ENCODE results near the gene PLA2R1. TPM values are rescaled to one million over a fixed set of nuclear protein-coding genes. Genes with fewer than 3 reads are reported as not detected.

PLA2R1 gene
- total RNA-seq, 2 experiments from 2014 or later: not detected

DNA sequence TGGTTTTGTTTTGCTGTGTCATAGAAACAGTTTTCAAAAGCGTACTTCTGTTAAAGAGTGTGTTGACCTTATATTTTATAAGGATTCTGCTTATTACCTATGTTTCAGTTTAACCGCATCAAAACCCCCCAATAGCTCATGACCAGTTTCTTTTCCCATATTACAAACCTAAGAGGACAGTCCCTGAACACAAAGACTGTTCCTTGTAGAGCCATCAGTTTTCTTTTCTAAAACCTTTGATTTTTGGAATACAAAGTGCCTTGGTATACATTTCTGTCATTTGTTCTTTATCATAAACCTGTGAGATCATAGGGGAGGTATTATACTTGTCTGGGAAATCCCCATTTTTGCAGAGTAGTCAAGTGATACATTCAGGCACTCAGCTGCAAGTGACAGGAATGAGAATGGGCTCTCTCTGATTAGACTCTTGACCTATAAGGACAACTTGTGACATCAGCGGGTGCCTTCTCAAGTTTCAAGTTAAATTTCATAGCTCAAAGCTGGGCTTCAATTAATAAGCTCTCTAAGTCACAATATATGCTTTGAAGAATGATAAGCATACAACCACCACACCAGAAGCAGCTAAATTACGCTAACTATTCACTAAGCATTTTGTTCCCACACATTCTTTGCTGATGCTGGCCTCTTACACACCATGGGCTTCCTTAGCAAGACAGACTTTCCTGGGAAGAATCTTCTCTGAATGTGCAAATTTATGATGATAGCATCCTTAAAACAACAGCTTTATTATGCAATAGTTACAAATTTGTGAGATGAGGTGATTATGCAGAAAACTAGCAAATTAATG, 167.0 kb downstream of the PLA2R1 start:
- H3K9me3 Mint-ChIP-seq (ENCODE audit: insufficient read depth): no peaks in the 10 kb centered on the region
- ATAC-seq: no peak
- CTCF ChIA-PET: interaction anchor here (0.8 to 2.4 kb wide), 4 partner anchors 8 to 27 kb away, joined by 3 to 15 read pairs (median 4); partner anchors contain the start of gene LY75
- no peaks in the 10 kb centered on the region for H3K27me3 Mint-ChIP-seq (ENCODE audit: low read depth)
- POLR2A ChIA-PET: interaction anchor here (1.2 to 1.5 kb wide), 2 partner anchors 9 to 10 kb away, joined by 4 to 8 read pairs; partner anchors contain the start of gene LY75
- DNase-seq: no peak
- H3K36me3 Mint-ChIP-seq (ENCODE audit: low read depth): peaks cover 23% of the 10 kb centered on the region
- H3K4me3 Mint-ChIP-seq: no peak overlapping the region
- peaks cover 16% of the 10 kb centered on the region for H3K4me1 Mint-ChIP-seq (ENCODE audit: low read depth)
- H3K27ac Mint-ChIP-seq: no peak overlapping the region

DNA sequence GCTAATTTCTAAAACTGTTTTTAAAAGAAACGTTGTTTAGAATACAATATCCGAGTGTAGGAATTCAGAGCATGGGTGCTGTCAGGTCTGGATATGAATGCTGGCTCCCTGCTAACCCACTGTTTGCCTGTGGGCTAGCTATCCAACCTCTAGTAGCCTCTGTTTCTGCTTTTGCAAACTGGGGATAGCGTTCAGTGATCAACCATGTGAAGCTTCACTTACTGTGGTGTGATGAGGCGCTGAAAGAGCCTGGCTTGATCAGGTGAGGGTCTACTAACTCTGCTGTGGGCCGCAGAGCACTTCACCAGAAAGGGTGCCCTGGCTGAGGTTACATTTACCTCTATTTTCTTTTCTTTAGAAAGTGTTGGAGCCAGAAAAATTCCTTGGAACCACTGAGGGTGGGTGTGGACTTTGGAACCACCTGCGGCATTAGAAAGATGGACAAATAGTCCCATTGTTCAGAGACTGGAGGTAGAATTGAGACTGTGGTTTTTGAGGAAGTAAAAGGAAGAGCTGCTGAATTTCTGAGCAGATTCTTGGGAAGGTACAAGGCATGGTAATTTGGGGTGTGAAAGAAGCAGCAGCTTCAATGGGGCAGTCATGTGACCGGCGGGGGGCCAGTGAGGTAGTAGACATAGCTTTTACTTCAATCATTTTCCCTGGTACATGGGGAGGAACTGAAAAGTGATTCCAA, 168.1 kb downstream of the PLA2R1 start:
- Mint-ChIP-seq H3K36me3 (ENCODE audit: low read depth) (peaks cover 27% of the 10 kb centered on the region), H3K4me1 (ENCODE audit: low read depth) (peaks cover 12% of the 10 kb centered on the region), H3K27me3 (ENCODE audit: low read depth) (no peaks in the 10 kb centered on the region), H3K9me3 (ENCODE audit: insufficient read depth) (no peaks in the 10 kb centered on the region), H3K4me3 (no peak overlapping the region), H3K27ac (no peak overlapping the region)
- DNase-seq (no peak), ATAC-seq (no peak)
- POLR2A ChIA-PET: interaction anchor here (1.5 kb wide), 1 partner anchor 8 kb away, joined by 4 read pairs; no protein-coding TSS in a partner anchor
- CTCF ChIA-PET: interaction anchor here (0.8 to 2.4 kb wide), 4 partner anchors 9 to 28 kb away, joined by 3 to 15 read pairs (median 4); partner anchors contain the start of gene LY75

DNA sequence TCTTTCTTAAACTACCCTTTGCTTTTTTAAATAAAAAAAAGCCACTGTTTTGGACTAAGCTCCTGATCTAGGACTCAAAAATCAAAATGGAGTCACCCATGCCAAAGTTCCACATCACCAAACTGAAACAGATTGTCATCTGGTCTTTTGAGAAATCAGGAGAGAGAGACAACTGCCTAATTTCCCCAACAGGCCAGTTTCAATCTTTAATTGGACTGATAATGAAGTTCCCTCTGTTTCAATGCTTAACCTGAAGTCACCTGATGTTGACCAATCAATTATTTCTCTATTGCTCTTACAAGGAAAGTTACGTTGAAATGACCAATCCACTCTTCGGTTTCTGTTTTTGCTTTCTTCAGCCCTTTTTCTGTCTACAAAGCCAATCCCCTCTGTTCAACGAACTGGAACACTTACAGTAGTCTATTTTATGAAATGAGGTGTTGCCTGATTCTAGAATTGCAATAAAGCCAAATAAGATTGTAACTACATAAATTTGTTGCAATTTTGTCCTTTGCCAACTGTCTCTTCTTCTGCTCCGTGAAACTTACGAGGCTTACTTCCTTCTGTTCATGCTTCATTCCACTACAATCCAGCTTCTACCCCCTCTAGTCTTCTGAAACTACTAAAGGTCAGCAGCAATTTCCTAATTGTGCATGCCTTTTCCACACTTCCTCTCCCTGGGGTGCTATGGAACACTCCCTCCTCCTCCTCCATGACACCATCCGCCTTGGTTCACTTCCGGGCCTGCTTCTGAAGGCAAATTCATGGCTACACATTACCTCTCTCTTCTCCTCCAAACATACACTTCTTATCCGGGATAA, 169.2 kb downstream of the PLA2R1 start:
- ATAC-seq: no peak
- ChIA-PET CTCF (interaction anchor here (1.2 kb wide), 1 partner anchor 9 kb away, joined by 4 read pairs; no protein-coding TSS in a partner anchor), POLR2A (no interaction called here)
- Mint-ChIP-seq H3K9me3 (ENCODE audit: insufficient read depth) (no peaks in the 10 kb centered on the region), H3K27ac (no peak overlapping the region), H3K4me3 (no peak overlapping the region), H3K4me1 (ENCODE audit: low read depth) (peaks cover 12% of the 10 kb centered on the region), H3K36me3 (ENCODE audit: low read depth) (peaks cover 22% of the 10 kb centered on the region), H3K27me3 (ENCODE audit: low read depth) (no peaks in the 10 kb centered on the region)
- DNase-seq: no peak

DNA sequence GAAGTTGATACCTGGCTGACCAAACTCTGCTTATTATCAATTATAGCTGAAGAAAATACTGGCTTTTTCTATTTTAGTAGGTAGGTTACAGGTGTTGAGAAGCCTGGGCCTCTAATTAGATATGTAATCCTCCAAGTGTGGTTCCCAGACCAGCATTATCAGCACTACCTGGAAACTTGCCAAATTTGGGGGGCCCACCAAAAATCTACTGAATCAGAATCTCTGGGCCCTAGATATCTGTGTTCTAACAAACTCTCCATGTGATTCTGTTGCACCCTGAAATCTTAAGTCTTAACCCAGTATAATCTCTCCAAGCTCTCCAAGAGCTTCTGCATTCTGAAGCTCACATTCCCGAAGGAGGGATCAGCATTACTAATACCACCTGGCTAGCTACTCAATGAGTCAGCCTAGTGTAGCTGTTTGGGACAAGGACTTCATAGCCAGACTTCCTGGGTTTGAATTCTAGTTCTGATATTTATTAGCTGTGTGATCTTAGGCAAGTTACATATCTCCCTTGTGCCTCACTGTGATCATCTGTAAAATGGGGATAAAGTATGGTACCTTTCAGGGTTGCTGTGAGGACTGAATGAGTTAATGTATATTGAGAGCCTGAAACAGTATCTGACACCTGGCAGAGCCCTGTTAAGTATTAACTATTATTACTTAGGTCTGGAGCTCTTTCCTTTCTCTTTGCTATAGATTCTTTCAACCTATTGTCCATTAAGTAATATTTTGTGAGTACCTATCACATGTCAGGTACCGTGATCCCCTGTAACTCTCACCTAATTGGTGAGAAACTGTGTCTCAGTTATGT, 170.3 kb downstream of the PLA2R1 start:
- Mint-ChIP-seq H3K27ac (no peak overlapping the region), H3K36me3 (ENCODE audit: low read depth) (peaks cover 17% of the 10 kb centered on the region), H3K27me3 (ENCODE audit: low read depth) (no peaks in the 10 kb centered on the region), H3K9me3 (ENCODE audit: insufficient read depth) (no peaks in the 10 kb centered on the region), H3K4me1 (ENCODE audit: low read depth) (peaks cover 12% of the 10 kb centered on the region), H3K4me3 (no peak overlapping the region)
- DNase-seq (no peak), ATAC-seq (no peak)
- CTCF ChIA-PET: interaction anchor here (1.2 kb wide), 1 partner anchor 10 kb away, joined by 4 read pairs; no protein-coding TSS in a partner anchor
- POLR2A ChIA-PET: interaction anchor here (0.5 to 2.3 kb wide), 2 partner anchors 12 to 103 kb away, joined by 5 to 10 read pairs; partner anchors contain the start of gene LY75

DNA sequence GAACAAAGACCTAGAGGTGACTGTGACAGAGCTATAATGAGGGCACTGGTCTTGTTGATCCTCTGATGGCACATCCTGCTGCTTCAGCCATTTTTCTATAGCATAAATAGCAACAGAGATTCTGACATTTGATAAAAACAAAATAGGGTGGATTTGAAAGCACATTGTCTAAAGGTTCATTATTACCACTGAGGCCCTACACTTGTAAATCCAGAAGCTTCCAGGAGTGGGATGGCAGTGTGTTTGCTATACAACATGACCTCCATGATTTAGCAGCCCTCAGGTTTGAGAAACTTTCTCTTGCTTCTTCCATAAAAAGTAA, 171.2 kb downstream of the PLA2R1 start:
- H3K36me3 Mint-ChIP-seq (ENCODE audit: low read depth): peaks cover 18% of the 10 kb centered on the region
- no peak overlapping the region for H3K4me3 Mint-ChIP-seq
- peaks cover 10% of the 10 kb centered on the region for H3K4me1 Mint-ChIP-seq (ENCODE audit: low read depth)

DNA sequence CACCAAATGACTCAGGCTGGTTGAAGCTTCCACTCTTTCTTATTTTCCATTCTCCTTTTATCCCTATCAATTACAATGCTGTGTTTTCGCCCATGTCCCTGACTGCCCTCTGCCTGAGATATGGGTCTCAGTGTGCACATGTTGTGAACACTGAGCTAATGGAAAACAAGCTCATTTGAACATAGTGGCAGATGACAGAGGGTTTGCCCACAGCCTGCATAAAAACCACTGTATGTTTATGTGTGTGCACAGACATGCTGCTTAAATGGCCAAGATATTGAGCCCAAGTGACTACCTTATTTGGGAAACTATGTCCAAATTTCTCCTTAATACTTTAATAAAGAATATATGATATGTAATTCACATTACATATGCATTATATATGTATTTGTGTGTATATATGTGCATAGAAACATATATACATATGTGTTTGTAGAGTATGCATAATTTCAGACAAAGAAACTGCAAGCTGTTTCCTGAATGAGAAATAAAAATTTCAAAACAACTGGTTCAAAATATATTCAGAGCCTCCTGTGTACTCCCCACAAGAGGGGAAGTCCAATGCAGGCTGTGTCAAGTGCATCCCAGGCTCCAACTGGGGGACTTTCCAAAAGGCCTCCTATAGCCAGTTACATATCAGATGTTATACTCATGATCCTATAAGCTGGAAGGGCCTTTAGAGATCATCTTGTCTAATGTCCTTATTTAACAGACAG, 171.7 kb downstream of the PLA2R1 start:
- DNase-seq (no peak), ATAC-seq (no peak)
- no peaks in the 10 kb centered on the region for H3K27me3 Mint-ChIP-seq (ENCODE audit: low read depth)
- ChIA-PET POLR2A (interaction anchor here (0.8 to 2.3 kb wide), 3 partner anchors 14 to 179 kb away, joined by 4 to 10 read pairs (median 4); partner anchors contain the start of gene LY75), CTCF (interaction anchor here (0.5 to 1.3 kb wide), 3 partner anchors 11 to 31 kb away, joined by 3 to 6 read pairs (median 4); no protein-coding TSS in a partner anchor)
- no peaks in the 10 kb centered on the region for H3K9me3 Mint-ChIP-seq (ENCODE audit: insufficient read depth)
- H3K4me1 Mint-ChIP-seq (ENCODE audit: low read depth): peaks cover 5% of the 10 kb centered on the region
- H3K4me3 Mint-ChIP-seq: no peak overlapping the region
- H3K36me3 Mint-ChIP-seq (ENCODE audit: low read depth): peaks cover 22% of the 10 kb centered on the region
- H3K27ac Mint-ChIP-seq: no peak overlapping the region

More for the DNA sequence above, 171.2 kb downstream of the PLA2R1 start:
- Mint-ChIP-seq H3K27ac (no peak overlapping the region), H3K27me3 (ENCODE audit: low read depth) (no peaks in the 10 kb centered on the region), H3K9me3 (ENCODE audit: insufficient read depth) (no peaks in the 10 kb centered on the region)
- ATAC-seq (no peak), DNase-seq (no peak)
- ChIA-PET POLR2A (interaction anchor here (1.0 to 2.3 kb wide), 2 partner anchors 13 to 179 kb away, joined by 4 to 10 read pairs; partner anchors contain the start of gene LY75), CTCF (interaction anchor here (1.3 kb wide), 2 partner anchors 11 to 31 kb away, joined by 4 to 6 read pairs; no protein-coding TSS in a partner anchor)

GRCh38 chr2:159882130-159882745, 180.2 kb downstream of the PLA2R1 start:
- ChIA-PET POLR2A (no interaction called here), CTCF (interaction anchor here (1.1 kb wide), 1 partner anchor 39 kb away, joined by 4 read pairs; no protein-coding TSS in a partner anchor)
- H3K4me3 Mint-ChIP-seq: no peak overlapping the region
- no peak overlapping the region for H3K27ac Mint-ChIP-seq
- H3K4me1 Mint-ChIP-seq (ENCODE audit: low read depth): no peaks in the 10 kb centered on the region
- H3K27me3 Mint-ChIP-seq (ENCODE audit: low read depth): no peaks in the 10 kb centered on the region
- peaks cover 51% of the 10 kb centered on the region for H3K36me3 Mint-ChIP-seq (ENCODE audit: low read depth)
- no peak for DNase-seq
- H3K9me3 Mint-ChIP-seq (ENCODE audit: insufficient read depth): no peaks in the 10 kb centered on the region
- no peak for ATAC-seq

Other genes starting within 250 kb of the PLA2R1 start
- gene LY75, start 157.9 kb downstream of the PLA2R1 start, total RNA-seq: 10 to 100 TPM; 24.0 to 24.3 TPM
- gene ITGB6, start 137.7 kb upstream of the PLA2R1 start, total RNA-seq: not detected

Data from activated CD8-positive, alpha-beta T cell treated with anti-CD3 and anti-CD28 coated beads, Interleukin-2, amount 10 ng/mL, durations not matched to agents 7 days and 5 days (primary cell).